ENCODE results near the gene EXOG. TPM values are rescaled to one million over a fixed set of nuclear protein-coding genes. Genes with fewer than 3 reads are reported as not detected.
A peak's percentile ranks its signal among the peaks of the same experiment; 100 is the strongest.

The EXOG gene
- total RNA-seq, 2 donors from 2014 or later, result 23.4 to 36.6 TPM

- no peak for TF ChIP-seq CTCF (IDR thresholded peaks at IDR 0.05)
- Histone ChIP-seq H3K9me3 (no peaks in the 10 kb centered on the region), H3K27me3 (no peaks in the 10 kb centered on the region), H3K36me3 (no peaks in the 10 kb centered on the region), H3K4me1 (peaks cover 0 to 64% of the 10 kb centered on the region in 2 donors), H3K27ac (peak overlapping the region; percentile 83 to 91), H3K4me3 (no peak overlapping the region)
- no peak for DNase-seq (ENCODE audit: low spot score)
Measured at GRCh38 chr3:38542401-38543298, 46.5 kb downstream of the EXOG start.

GRCh38 chr3:38543586-38543985 is 47.4 kb downstream of the EXOG start:
- H3K27me3 ChIP-seq, result no peaks in the 10 kb centered on the region
- peak overlapping the region; percentile 83 to 91 for H3K27ac ChIP-seq
- H3K9me3 ChIP-seq, result no peaks in the 10 kb centered on the region
- no peak overlapping the region for H3K4me3 ChIP-seq
- H3K36me3 ChIP-seq, result no peaks in the 10 kb centered on the region
- TF ChIP-seq CTCF (IDR thresholded peaks at IDR 0.05), result no peak
- peak; percentile 75 for DNase-seq (ENCODE audit: low spot score)
- peaks cover 0 to 60% of the 10 kb centered on the region in 2 donors for H3K4me1 ChIP-seq

GRCh38 chr3:38544926-38545325 is 48.8 kb downstream of the EXOG start:
- Histone ChIP-seq H3K36me3 (no peaks in the 10 kb centered on the region), H3K9me3 (no peaks in the 10 kb centered on the region), H3K27ac (peak overlapping the region; percentile 82 to 87), H3K4me3 (no peak overlapping the region), H3K4me1 (peaks cover 0 to 52% of the 10 kb centered on the region in 2 donors), H3K27me3 (no peaks in the 10 kb centered on the region)
- no peak for DNase-seq (ENCODE audit: low spot score)
- TF ChIP-seq CTCF (IDR thresholded peaks at IDR 0.05), result no peak

- Histone ChIP-seq H3K27ac (peak overlapping the region; percentile 82 to 87), H3K4me1 (peaks cover 0 to 48% of the 10 kb centered on the region in 2 donors)
Measured at GRCh38 chr3:38545550-38545949, 49.4 kb downstream of the EXOG start.

GRCh38 chr3:38545983-38546382 is 49.8 kb downstream of the EXOG start:
- Histone ChIP-seq H3K9me3 (no peaks in the 10 kb centered on the region), H3K27ac (peak overlapping the region; percentile 82 to 87), H3K4me1 (peaks cover 0 to 48% of the 10 kb centered on the region in 2 donors), H3K4me3 (no peak overlapping the region), H3K27me3 (no peaks in the 10 kb centered on the region), H3K36me3 (peaks cover 9% of the 10 kb centered on the region)
- TF ChIP-seq CTCF (IDR thresholded peaks at IDR 0.05), result no peak
- no peak for DNase-seq (ENCODE audit: low spot score)

More at GRCh38 chr3:38545550-38545949, 49.4 kb downstream of the EXOG start:
- Histone ChIP-seq H3K9me3 (no peaks in the 10 kb centered on the region), H3K36me3 (peaks cover 4% of the 10 kb centered on the region), H3K27me3 (no peaks in the 10 kb centered on the region), H3K4me3 (no peak overlapping the region)
- TF ChIP-seq CTCF (IDR thresholded peaks at IDR 0.05), result no peak
- no peak for DNase-seq (ENCODE audit: low spot score)

Measured in right atrium auricular region (tissue), 2 donors.